ENCODE results near the gene MAGI2.

Gene MAGI2

DNA sequence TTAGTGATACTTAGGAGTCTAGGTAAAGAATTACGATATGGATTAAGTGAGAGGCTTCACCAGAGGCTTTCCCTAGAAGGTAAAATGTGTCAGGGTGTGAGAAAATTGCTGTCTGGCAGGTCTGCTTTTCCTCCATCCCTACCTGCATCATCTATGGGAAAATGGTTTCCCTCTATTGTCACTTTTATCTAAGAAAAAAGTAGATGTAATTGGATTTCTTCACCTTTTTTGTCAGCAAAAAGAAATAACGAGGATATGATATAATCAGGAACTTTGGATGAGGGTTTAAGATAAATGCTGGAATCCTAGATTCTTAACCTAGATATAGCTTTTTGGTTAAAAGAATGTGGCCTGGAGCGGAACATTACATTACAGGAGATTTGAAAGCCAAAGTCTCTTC is 146.1 kb downstream of the MAGI2 start:
- Histone ChIP-seq H3K36me3 (ENCODE audit: control insufficient read depth, low read length) (no peaks in the 10 kb centered on the region), H3K4me1 (ENCODE audit: control insufficient read depth, low read length) (no peaks in the 10 kb centered on the region), H3K9me2 (replicated peaks; ENCODE audit: control insufficient read depth, low read length) (no peaks in the 10 kb centered on the region), H3K27me3 (ENCODE audit: control insufficient read depth, low read length) (no peaks in the 10 kb centered on the region), H4K20me1 (ENCODE audit: control insufficient read depth, insufficient read depth, low read depth, low read length) (no peaks in the 10 kb centered on the region), H3K79me2 (ENCODE audit: control insufficient read depth, low read length) (no peaks in the 10 kb centered on the region), H3K4me2 (ENCODE audit: low read length) (no peak overlapping the region), H3K4me3 (ENCODE audit: low read length) (no peak overlapping the region), H3F3A (ENCODE audit: control insufficient read depth, insufficient read depth) (no peaks in the 10 kb centered on the region), H3K9me3 (ENCODE audit: control insufficient read depth, insufficient read depth, low read length) (no peaks in the 10 kb centered on the region), H3K27ac (ENCODE audit: low read depth, low read length) (no peak overlapping the region)
- TF ChIP-seq, protein P1, sequence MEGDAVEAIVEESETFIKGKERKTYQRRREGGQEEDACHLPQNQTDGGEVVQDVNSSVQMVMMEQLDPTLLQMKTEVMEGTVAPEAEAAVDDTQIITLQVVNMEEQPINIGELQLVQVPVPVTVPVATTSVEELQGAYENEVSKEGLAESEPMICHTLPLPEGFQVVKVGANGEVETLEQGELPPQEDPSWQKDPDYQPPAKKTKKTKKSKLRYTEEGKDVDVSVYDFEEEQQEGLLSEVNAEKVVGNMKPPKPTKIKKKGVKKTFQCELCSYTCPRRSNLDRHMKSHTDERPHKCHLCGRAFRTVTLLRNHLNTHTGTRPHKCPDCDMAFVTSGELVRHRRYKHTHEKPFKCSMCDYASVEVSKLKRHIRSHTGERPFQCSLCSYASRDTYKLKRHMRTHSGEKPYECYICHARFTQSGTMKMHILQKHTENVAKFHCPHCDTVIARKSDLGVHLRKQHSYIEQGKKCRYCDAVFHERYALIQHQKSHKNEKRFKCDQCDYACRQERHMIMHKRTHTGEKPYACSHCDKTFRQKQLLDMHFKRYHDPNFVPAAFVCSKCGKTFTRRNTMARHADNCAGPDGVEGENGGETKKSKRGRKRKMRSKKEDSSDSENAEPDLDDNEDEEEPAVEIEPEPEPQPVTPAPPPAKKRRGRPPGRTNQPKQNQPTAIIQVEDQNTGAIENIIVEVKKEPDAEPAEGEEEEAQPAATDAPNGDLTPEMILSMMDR (IDR thresholded peaks at IDR 0.05; ENCODE audit: low read depth, low read length, poor library complexity, severe bottlenecking): no peak
- TF ChIP-seq EZH2phosphoT487 (IDR thresholded peaks at IDR 0.05; ENCODE audit: borderline replicate concordance, low read length): no peak

DNA sequence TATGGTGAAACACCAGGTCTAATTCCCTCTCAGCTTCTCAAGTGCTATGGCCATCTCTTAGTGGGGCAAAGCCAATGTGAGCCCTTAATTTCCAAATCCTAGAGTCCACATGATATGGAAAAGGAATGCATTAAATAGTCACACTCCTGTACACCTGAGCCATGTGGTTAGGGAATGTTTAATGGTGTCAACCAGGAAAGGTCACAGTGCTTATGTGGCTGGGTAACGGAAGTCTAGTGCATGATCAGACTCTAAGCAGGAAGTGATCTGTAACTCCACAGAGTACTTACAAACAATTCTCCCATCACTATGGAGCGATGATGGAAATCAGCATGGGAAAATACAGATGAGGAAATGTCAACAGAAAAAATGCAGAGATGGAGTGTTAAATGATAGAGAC is 148.8 kb downstream of the MAGI2 start:
- no peaks in the 10 kb centered on the region for H3K9me2 ChIP-seq (replicated peaks; ENCODE audit: control insufficient read depth, low read length)
- H3K27me3 ChIP-seq (ENCODE audit: control insufficient read depth, low read length): no peaks in the 10 kb centered on the region
- H3K9me3 ChIP-seq (ENCODE audit: control insufficient read depth, insufficient read depth, low read length): no peaks in the 10 kb centered on the region
- TF ChIP-seq EZH2phosphoT487 (IDR thresholded peaks at IDR 0.05; ENCODE audit: borderline replicate concordance, low read length): no peak
- H3K4me2 ChIP-seq (ENCODE audit: low read length): no peak overlapping the region
- H3K79me2 ChIP-seq (ENCODE audit: control insufficient read depth, low read length): no peaks in the 10 kb centered on the region
- H4K20me1 ChIP-seq (ENCODE audit: control insufficient read depth, insufficient read depth, low read depth, low read length): no peaks in the 10 kb centered on the region
- no peaks in the 10 kb centered on the region for H3K36me3 ChIP-seq (ENCODE audit: control insufficient read depth, low read length)
- no peaks in the 10 kb centered on the region for H3K4me1 ChIP-seq (ENCODE audit: control insufficient read depth, low read length)
- H3K27ac ChIP-seq (ENCODE audit: low read depth, low read length): no peak overlapping the region
- H3K4me3 ChIP-seq (ENCODE audit: low read length): no peak overlapping the region
- H3F3A ChIP-seq (ENCODE audit: control insufficient read depth, insufficient read depth): no peaks in the 10 kb centered on the region

DNA sequence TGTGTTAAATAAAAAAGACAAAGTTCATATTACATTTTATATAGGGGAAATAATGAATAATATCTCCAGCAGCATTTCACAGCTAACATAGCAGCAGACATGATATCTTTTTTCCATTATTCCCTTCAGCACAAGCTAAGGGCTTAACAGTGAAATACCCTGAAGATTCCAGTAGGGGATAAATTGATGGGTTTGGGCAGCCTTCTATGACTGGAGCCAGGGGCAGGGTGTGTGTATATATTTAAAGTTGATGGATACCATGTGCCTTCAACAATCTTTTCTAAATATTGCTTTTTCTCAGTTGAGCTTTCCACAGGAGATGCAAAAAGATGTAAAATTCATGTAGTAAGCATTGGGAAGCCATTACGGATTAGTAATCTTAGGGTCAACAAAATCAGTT is 151.2 kb downstream of the MAGI2 start:
- H4K20me1 ChIP-seq (ENCODE audit: control insufficient read depth, insufficient read depth, low read depth, low read length): no peaks in the 10 kb centered on the region
- TF ChIP-seq, protein P1 (IDR thresholded peaks at IDR 0.05; ENCODE audit: low read depth, low read length, poor library complexity, severe bottlenecking): no peak
- TF ChIP-seq EZH2phosphoT487 (IDR thresholded peaks at IDR 0.05; ENCODE audit: borderline replicate concordance, low read length): no peak

DNA sequence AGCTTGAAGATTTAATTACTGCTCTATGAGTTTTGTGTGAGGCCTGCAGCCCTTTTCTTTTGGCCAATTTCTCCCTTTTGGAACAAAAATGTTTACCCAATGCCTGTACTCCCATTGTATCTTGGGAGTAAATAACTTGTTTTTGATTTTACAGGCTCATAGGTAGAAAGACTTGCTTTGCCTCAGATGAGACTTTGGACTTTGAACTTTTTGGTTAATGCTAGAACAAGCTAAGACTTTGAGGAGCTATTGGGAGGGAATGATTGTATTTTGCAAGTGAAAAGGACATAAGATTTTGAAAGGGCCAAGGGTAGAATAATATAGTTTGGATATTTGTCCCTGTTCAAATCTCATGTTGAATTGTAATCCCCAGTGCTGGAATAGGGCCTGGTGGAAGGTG is 152.0 kb downstream of the MAGI2 start:
- Histone ChIP-seq H3K4me3 (ENCODE audit: low read length) (no peak overlapping the region), H3K27me3 (ENCODE audit: control insufficient read depth, low read length) (no peaks in the 10 kb centered on the region), H3K9me2 (replicated peaks; ENCODE audit: control insufficient read depth, low read length) (no peaks in the 10 kb centered on the region), H4K20me1 (ENCODE audit: control insufficient read depth, insufficient read depth, low read depth, low read length) (no peaks in the 10 kb centered on the region), H3F3A (ENCODE audit: control insufficient read depth, insufficient read depth) (no peaks in the 10 kb centered on the region), H3K4me1 (ENCODE audit: control insufficient read depth, low read length) (no peaks in the 10 kb centered on the region), H3K9me3 (ENCODE audit: control insufficient read depth, insufficient read depth, low read length) (no peaks in the 10 kb centered on the region), H3K27ac (ENCODE audit: low read depth, low read length) (no peak overlapping the region), H3K4me2 (ENCODE audit: low read length) (no peak overlapping the region), H3K79me2 (ENCODE audit: control insufficient read depth, low read length) (no peaks in the 10 kb centered on the region), H3K36me3 (ENCODE audit: control insufficient read depth, low read length) (no peaks in the 10 kb centered on the region)
- TF ChIP-seq EZH2phosphoT487 (IDR thresholded peaks at IDR 0.05; ENCODE audit: borderline replicate concordance, low read length): no peak
- TF ChIP-seq, protein P1 (IDR thresholded peaks at IDR 0.05; ENCODE audit: low read depth, low read length, poor library complexity, severe bottlenecking): no peak

More for the DNA sequence above, 151.2 kb downstream of the MAGI2 start:
- Histone ChIP-seq H3K27ac (ENCODE audit: low read depth, low read length) (no peak overlapping the region), H3K79me2 (ENCODE audit: control insufficient read depth, low read length) (no peaks in the 10 kb centered on the region), H3K36me3 (ENCODE audit: control insufficient read depth, low read length) (no peaks in the 10 kb centered on the region), H3K4me2 (ENCODE audit: low read length) (no peak overlapping the region), H3K4me3 (ENCODE audit: low read length) (no peak overlapping the region), H3K9me3 (ENCODE audit: control insufficient read depth, insufficient read depth, low read length) (no peaks in the 10 kb centered on the region), H3F3A (ENCODE audit: control insufficient read depth, insufficient read depth) (no peaks in the 10 kb centered on the region), H3K4me1 (ENCODE audit: control insufficient read depth, low read length) (no peaks in the 10 kb centered on the region), H3K27me3 (ENCODE audit: control insufficient read depth, low read length) (no peaks in the 10 kb centered on the region), H3K9me2 (replicated peaks; ENCODE audit: control insufficient read depth, low read length) (no peaks in the 10 kb centered on the region)
